ENCODE measurements around the gene FHAD1. TPM values are rescaled to one million over a fixed set of nuclear protein-coding genes. Genes with fewer than 3 reads are reported as not detected.
A peak's percentile ranks its signal among the peaks of the same experiment; 100 is the strongest.

Gene FHAD1
- total RNA-seq, 1 experiment from 2014 or later = not detected

GRCh38 chr1:15423355-15424077, 176.5 kb downstream of the FHAD1 start:
- Mint-ChIP-seq H3K4me1 (ENCODE audit: insufficient read depth, unreplicated experiment) (peaks cover 23% of the 10 kb centered on the region), H3K9me3 (ENCODE audit: unreplicated experiment) (no peaks in the 10 kb centered on the region), H3K4me3 (ENCODE audit: unreplicated experiment) (no peak overlapping the region), H3K36me3 (ENCODE audit: insufficient read depth, unreplicated experiment) (peaks cover 27% of the 10 kb centered on the region), H3K27me3 (ENCODE audit: insufficient read depth, unreplicated experiment) (no peaks in the 10 kb centered on the region), H3K27ac (ENCODE audit: low read depth, unreplicated experiment) (no peak overlapping the region)
- no peak for DNase-seq (ENCODE audit: unreplicated experiment)
- no peak for TF ChIP-seq CTCF (IDR thresholded peaks at IDR 0.05; ENCODE audit: unreplicated experiment)
- intact Hi-C loops (cut with micrococcal nuclease) = no loop called here
- CTCF ChIA-PET = interaction anchor here (0.6 to 13.2 kb wide), 5 partner anchors 7 to 135 kb away, joined by 3 to 165 read pairs (median 4); partner anchors contain the start of gene EFHD2
- POLR2A ChIA-PET = interaction anchor here (0.8 kb wide), 1 partner anchor 9 kb away, joined by 6 read pairs; no protein-coding TSS in a partner anchor
- no TSS peak for BruUV-seq (replicated peaks)

GRCh38 chr1:15424146-15424667, 177.2 kb downstream of the FHAD1 start:
- ChIA-PET CTCF (interaction anchor here (0.6 to 13.2 kb wide), 4 partner anchors 7 to 100 kb away, joined by 3 to 165 read pairs (median 12); partner anchors contain the start of gene EFHD2), POLR2A (interaction anchor here (0.8 kb wide), 1 partner anchor 10 kb away, joined by 6 read pairs; no protein-coding TSS in a partner anchor)
- intact Hi-C loops (cut with micrococcal nuclease) = no loop called here
- Mint-ChIP-seq H3K27ac (ENCODE audit: low read depth, unreplicated experiment) (peak overlapping the region; percentile 64), H3K27me3 (ENCODE audit: insufficient read depth, unreplicated experiment) (no peaks in the 10 kb centered on the region), H3K4me1 (ENCODE audit: insufficient read depth, unreplicated experiment) (peaks cover 19% of the 10 kb centered on the region), H3K9me3 (ENCODE audit: unreplicated experiment) (no peaks in the 10 kb centered on the region), H3K36me3 (ENCODE audit: insufficient read depth, unreplicated experiment) (peaks cover 28% of the 10 kb centered on the region), H3K4me3 (ENCODE audit: unreplicated experiment) (no peak overlapping the region)
- no peak for DNase-seq (ENCODE audit: unreplicated experiment)
- no TSS peak for BruUV-seq (replicated peaks)
- no peak for TF ChIP-seq CTCF (IDR thresholded peaks at IDR 0.05; ENCODE audit: unreplicated experiment)

- intact Hi-C loops (cut with micrococcal nuclease) = no loop called here
- peak overlapping the region; percentile 64 for H3K27ac Mint-ChIP-seq (ENCODE audit: low read depth, unreplicated experiment)
- H3K4me3 Mint-ChIP-seq (ENCODE audit: unreplicated experiment) = no peak overlapping the region
- no peaks in the 10 kb centered on the region for H3K27me3 Mint-ChIP-seq (ENCODE audit: insufficient read depth, unreplicated experiment)
- no peak for TF ChIP-seq CTCF (IDR thresholded peaks at IDR 0.05; ENCODE audit: unreplicated experiment)
- peaks cover 19% of the 10 kb centered on the region for H3K4me1 Mint-ChIP-seq (ENCODE audit: insufficient read depth, unreplicated experiment)
- DNase-seq (ENCODE audit: unreplicated experiment) = no peak
- no TSS peak for BruUV-seq (replicated peaks)
- H3K36me3 Mint-ChIP-seq (ENCODE audit: insufficient read depth, unreplicated experiment) = peaks cover 28% of the 10 kb centered on the region
- POLR2A ChIA-PET = interaction anchor here (0.6 to 1.3 kb wide), 2 partner anchors 12 to 24 kb away, joined by 3 to 5 read pairs; no protein-coding TSS in a partner anchor
- no peaks in the 10 kb centered on the region for H3K9me3 Mint-ChIP-seq (ENCODE audit: unreplicated experiment)
- CTCF ChIA-PET = interaction anchor here (13.2 kb wide), 1 partner anchor 101 kb away, joined by 165 read pairs; no protein-coding TSS in a partner anchor
These were observed 178.0 kb downstream of the FHAD1 start for GRCh38 chr1:15424981-15425380.

GRCh38 chr1:15425521-15425920, 178.5 kb downstream of the FHAD1 start:
- Mint-ChIP-seq H3K4me3 (ENCODE audit: unreplicated experiment) (no peak overlapping the region), H3K27ac (ENCODE audit: low read depth, unreplicated experiment) (no peak overlapping the region), H3K36me3 (ENCODE audit: insufficient read depth, unreplicated experiment) (peaks cover 28% of the 10 kb centered on the region), H3K27me3 (ENCODE audit: insufficient read depth, unreplicated experiment) (no peaks in the 10 kb centered on the region), H3K4me1 (ENCODE audit: insufficient read depth, unreplicated experiment) (peaks cover 19% of the 10 kb centered on the region), H3K9me3 (ENCODE audit: unreplicated experiment) (no peaks in the 10 kb centered on the region)
- no peak for TF ChIP-seq CTCF (IDR thresholded peaks at IDR 0.05; ENCODE audit: unreplicated experiment)
- ChIA-PET POLR2A (interaction anchor here (0.6 to 1.3 kb wide), 3 partner anchors 9 to 69 kb away, joined by 3 to 4 read pairs (median 3); no protein-coding TSS in a partner anchor), CTCF (interaction anchor here (13.2 kb wide), 1 partner anchor 102 kb away, joined by 165 read pairs; no protein-coding TSS in a partner anchor)
- intact Hi-C loops (cut with micrococcal nuclease) = no loop called here
- no peak for DNase-seq (ENCODE audit: unreplicated experiment)
- BruUV-seq (replicated peaks) = no TSS peak

Data from MCF 10A (cell line).